ENCODE data around the gene CCNF. TPM values are rescaled to one million over a fixed set of nuclear protein-coding genes. Genes with fewer than 3 reads are reported as not detected.

Gene CCNF
- total RNA-seq, 1 donor from 2014 or later, result 3.7 TPM

DNA sequence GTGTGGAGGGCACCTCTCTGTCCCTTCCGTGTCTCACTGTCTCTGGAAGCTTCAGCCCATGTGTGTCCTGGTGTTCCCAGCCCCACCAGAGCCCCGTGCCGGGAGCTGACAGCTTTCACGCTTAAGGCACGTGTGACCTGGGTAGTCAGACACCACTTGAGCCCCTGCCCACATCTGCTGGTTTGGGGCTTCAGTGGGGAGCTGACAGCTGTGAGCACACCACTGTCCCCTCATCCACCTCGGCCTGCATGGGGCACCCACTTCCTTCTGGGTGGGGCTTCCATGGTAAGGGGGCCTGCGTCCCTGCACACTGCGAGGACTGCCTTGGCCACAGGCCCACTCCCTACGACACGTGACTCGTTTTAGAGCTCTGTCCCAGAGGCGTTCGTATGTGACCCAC lies 28.0 kb downstream of the CCNF start:
- DNase-seq (ENCODE audit: low spot score), result no peak

DNA sequence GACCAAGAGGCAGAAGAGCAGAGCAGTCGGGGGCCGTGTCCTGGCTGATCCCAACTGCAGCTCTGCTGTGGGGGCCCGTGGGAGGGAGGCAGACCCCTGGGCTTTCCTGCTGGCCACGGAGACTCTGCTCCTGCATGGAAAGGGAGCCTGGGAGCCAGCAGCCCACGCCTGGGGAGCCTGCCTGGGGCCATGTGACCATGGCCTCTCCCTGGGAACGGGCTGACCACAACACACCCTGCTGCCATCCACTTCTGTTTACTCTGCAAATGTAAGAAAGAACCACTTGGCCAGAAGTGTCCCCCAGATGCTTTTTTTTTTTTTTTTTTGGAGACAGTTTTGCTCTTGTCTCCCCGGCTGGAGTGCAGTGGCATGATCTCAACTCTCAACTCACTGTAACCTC lies 28.7 kb downstream of the CCNF start:
- no peak for DNase-seq (ENCODE audit: low spot score)

DNA sequence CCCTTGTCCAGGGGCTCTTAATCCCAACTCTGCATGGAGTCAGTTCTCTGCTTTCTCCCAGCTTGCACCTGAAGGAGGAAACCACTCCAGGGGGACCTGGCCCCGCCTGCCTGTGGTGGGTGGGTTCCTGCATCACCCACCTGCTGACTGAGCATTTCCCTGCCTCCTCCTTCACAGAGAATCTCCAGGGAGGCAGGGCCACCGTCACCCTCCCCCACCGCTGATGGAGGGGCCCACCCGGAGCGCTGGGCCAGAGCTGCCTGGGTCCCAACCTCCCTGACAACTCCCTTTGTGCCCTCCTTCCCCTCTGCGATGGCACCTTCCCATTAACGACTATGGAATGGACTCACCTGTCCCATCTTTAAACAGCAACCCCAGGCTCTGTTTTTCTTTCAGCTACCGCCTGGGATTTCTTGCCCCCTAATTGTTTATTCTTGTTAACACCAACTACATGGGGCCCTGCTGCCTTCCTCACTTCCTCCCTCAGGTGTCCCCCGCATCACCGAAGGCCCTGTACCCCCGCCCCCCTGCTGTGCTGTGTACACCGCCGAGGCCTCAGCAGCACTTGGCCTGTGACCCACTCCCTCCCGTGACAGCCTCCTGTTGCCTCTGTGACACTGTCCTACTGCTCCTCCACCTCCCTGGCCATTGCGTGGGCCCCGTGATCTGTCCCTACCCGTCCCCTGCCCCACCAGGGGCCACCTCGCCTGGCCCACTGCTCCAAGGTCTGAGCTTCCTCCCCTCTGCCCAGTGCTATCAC lies 29.8 kb downstream of the CCNF start:
- DNase-seq (ENCODE audit: low spot score), result no peak

DNA sequence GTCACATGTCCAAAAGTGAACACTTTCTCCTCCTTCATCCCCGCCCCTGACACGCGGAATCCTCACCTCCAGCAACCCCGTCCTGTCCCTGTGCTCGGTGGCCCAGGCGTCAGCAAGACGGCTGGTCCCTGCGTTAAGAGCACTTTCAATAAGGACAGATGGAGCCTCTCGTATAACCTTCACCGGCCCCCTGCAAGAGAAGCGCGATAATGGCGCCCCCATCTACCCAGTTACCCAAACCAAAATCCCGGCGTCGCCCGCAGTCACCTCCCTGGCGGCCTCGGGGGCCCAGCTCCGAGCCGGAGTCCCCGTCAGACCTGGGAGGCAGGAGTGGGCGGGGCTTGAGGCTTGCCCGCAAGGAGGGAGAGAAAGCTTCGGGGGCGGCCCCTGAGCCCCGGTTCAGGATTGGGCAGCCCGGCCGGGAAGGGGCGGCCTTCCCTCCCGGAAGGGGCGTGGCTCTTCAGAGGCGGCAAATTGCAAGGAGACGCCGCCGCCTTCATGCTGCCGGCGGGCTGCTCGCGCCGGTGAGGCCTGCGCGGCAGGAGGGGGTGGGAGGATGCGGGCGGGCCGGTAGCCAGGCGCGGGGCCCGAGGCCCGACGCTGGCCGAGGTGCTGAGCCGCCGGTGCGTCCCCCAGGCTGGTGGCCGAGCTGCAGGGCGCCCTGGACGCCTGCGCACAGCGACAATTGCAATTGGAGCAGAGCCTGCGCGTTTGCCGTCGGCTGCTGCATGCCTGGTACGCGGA lies 30.6 kb downstream of the CCNF start, which contains the start of gene TEDC2:
TSS of gene TEDC2 (plus strand) at position 463 of the 744 bp plus-strand sequence. CDS start at position 499, 36 bp downstream.
- peak; percentile 95 for DNase-seq (ENCODE audit: low spot score)

DNA sequence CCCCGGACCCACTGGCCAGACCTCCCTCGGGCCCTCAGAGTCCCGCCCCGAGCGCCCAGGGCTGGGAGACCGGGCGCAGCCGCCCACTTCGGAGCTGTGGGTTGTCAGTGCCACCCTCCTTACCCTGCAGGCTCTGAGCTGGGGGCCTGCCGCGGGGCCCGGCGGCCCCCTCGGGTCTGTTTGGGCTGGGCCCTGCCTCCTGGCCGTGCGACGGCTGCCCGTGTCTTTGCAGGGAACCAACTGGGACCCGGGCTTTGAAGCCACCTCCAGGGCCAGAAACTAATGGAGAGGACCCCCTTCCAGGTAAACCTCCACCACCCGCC lies 31.1 kb downstream of the CCNF start:
- DNase-seq (ENCODE audit: low spot score), result no peak

DNA sequence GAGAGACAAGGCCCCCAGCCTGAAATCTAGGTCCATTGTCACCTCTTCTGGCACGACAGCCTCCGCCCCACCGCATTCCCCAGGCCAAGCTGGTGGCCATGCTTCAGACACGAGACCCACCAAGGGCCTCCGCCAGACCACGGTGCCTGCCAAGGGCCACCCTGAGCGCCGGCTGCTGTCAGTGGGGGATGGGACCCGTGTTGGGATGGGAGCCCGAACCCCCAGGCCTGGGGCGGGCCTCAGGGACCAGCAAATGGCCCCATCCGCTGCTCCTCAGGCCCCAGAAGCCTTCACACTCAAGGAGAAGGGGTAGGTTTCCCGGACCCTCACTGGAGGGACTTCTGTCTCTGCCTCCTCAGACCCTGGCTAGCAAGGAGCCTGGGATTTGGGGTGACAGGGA lies 31.7 kb downstream of the CCNF start:
- DNase-seq (ENCODE audit: low spot score), result no peak

DNA sequence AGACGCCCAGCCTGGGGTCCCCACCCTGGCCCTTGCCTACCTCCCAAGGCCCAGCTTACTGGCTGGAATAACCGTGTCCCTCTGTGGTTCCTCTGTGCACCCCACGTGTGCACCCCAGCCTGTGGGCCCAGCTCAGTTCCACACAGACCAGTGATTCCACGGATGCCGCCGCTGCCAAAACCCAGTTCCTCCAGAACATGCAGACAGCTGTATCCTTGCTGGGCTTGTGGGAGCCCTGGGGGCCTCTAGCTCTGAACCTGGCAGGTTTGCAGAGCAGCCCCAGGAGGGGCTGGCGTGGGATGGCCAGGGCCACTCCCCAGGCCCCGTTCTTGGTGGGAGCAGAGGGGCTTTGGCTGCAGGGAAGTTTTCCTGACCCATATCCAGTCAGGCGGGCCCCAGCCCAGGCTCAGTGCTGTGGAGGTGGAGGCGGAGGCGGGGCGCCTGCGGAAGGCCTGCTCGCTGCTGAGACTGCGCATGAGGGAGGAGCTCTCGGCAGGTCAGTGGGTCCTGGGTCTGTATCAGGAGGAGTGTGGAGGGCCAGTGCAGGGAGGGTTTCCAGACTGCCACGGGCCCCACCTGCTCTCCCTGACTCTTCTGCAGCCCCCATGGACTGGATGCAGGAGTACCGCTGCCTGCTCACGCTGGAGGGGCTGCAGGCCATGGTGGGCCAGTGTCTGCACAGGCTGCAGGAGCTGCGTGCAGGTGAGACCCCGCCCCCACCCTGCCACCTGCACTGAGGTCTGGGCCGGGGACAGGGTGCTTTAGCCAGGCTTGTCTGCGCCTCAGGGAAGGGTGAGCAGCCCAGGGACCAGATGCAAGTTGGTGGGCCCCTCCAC lies 33.0 kb downstream of the CCNF start:
- no peak for DNase-seq (ENCODE audit: low spot score)

DNA sequence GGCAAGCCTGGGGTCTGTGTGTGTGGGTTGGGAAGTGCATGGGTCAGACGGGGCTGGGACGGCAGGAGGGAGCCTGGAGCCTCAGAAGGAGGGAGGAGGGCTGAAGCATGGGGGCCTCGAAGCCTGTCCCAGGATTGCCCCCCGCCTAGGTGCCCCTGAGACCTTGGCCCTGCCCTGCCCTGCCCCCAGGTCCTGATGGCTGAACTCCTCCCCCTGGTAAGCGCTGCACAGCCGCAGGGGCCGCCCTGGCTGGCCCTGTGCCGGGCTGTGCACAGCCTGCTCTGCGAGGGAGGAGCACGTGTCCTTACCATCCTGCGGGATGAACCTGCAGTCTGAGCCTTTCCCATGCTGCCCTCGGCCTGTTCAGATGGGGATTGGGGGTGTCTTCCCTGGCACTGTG lies 35.1 kb downstream of the CCNF start:
- DNase-seq (ENCODE audit: low spot score), result no peak

DNA sequence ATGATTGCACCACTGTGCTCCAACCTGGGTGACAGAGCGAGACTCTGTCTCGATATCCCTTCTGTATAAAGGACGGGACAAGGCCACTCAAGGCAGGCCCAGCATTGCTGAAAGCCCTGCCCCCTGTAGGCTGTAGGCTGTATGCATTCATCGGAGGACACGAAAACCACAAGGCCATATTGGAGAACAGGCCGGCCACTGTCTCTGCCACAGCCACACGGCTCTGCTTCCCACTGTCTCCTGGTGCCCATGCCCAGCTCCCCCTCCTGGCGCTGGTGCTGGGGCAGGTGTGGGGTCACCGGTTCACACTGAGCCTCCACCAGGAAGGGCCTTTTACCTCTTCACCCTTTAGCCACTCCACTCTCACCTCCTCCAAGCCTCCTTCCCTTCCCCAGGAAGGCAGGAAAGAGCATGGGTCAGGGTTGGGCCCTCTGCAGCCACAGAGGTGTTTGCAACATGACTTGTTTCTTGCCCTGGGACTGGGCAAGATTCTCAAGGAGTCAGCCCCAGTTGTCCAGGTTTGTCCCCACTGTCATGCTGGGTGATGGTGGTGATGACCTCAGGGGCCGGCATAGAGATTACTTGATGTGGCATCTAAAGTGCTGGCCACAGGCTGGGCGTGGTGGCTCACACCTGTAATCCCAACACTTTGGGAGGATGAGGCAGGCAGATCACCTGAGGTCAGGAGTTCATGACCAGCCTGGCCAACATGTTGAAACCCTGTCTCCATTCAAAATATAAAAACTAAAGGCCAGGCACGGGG lies 36.6 kb downstream of the CCNF start:
- DNase-seq (ENCODE audit: low spot score), result no peak

DNA sequence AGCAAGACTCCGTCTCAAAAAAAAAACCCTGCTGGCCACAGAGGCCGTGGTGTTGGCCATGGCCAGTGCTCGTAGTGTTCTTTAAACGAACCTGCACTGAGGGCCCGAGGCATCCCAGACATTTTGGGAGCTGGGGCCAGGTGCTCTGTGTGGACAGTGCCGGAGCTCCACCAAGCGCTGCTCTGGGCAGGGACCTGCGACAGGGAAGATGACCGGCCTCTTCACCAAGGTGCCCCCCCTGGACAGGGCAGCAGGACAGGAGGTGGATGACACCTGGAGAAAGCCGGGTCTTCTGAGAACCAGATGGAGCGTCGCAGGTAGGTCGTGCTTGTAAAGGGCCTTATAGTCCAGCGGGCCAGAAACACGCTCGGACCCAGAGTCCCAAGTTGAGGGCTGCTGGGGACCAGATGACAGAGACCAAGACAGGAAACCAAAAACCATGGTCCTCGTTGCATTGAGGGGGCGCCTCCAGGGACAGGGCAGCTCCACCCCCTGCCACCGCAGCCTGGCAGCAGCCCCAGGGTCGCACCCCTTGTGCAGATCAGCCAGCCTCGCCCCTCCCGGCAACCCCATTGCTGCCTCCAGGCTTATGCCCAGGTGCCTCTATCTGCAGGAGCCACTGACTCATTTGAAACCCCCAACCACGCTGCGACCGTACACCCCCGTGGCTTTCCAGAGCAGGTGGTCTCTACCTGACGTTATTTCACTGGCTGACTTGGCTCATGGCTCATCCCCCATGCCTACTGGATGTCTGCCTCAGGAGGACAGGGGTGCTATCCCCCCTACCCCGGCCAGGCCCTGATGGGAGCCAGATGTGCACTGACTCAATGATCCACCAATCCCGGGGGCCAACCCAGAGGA lies 37.6 kb downstream of the CCNF start:
- DNase-seq (ENCODE audit: low spot score), result no peak

DNA sequence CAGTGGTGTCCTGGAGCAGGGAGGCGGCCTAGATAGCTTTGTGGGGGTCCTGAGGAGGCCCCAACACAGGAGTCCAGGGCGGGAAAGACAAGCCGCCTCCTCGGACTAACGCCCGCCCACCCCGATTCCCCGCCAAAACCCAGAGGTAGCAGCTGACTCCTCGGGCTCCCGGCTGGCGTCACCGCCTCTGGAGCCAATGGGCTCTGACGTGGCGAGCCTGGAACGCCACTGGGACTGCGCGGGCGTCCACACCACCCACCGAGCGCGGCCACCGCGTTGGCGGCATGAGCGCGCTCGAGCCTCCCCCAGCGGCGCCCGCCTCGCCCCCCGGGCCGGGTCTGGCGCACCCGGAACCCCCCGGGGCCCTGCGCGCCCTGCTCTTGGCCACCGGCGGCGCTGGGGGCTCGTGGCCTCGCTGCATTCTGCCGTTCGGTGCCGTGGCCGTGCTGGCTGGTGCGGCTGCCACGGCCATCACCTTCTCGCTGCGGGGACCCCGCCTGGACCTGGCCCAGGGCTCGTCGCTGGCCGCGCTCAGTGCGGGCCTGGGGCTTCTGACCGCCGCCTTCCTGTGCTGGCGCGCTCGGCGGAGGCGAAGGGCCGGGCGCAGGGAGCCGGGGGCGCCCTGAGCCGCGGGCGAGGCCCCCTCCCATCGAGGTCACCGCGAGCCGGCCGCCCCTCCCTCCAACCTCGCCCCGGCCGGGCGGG lies 38.4 kb downstream of the CCNF start:
- peak; percentile 71 for DNase-seq (ENCODE audit: low spot score)

DNA sequence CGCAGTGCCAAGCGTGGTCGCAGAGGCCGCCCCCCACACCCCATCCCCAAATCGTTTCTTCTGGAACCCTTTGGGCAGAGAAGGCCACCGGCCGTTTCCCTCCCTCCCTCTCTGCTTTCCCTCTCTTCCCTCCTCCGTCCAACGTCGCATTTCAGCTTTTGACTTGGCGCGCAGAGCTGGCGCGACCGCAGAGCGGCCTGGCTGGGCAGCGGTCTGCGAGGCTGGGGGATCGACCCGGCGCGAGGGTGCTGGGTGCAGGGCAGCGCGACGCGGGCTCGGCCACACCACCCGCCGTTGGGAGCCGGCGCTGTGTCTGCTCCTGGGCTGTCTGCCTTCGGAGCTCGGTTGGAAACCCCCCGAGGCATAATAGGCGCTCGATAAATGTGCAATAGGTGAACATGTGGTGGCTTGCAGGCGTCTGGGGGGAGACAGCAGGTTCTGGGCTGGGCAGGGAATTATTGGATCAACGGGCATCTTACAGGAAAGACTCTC lies 39.0 kb downstream of the CCNF start:
- DNase-seq (ENCODE audit: low spot score), result no peak

DNA sequence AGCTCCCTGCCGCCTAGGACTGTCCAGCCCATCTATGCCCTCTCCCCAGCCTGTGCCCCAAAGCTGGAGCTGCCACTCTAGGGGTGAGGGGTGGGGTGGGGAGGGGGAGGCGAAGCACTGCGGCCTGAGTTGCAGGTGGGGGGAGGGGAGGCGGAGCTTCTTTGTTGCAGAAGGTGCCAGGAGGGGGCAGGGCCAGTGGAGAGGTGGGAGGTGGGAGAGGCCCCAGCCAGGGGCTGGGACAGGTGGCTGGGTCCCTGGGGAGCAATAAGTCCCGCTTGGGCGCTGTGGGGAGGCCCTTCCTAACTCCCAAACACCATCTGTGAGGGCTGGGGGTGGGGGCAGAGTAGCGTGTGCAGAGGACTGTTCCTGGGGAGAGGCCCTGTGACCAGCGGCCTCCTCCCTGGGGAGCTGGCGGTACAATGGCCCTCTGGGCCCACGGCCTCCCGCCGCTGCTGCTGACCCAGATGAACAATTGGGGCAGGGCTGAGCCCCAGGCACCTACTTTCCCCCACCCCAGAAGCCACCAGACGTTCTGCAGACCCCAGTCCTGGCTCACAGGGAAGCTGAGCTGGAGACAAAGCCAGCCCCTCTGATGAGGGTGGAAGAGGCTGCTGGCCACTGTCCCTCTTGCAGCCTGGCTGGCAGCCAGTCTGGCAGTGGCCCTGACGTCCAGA lies 39.6 kb downstream of the CCNF start:
- DNase-seq (ENCODE audit: low spot score), result no peak

DNA sequence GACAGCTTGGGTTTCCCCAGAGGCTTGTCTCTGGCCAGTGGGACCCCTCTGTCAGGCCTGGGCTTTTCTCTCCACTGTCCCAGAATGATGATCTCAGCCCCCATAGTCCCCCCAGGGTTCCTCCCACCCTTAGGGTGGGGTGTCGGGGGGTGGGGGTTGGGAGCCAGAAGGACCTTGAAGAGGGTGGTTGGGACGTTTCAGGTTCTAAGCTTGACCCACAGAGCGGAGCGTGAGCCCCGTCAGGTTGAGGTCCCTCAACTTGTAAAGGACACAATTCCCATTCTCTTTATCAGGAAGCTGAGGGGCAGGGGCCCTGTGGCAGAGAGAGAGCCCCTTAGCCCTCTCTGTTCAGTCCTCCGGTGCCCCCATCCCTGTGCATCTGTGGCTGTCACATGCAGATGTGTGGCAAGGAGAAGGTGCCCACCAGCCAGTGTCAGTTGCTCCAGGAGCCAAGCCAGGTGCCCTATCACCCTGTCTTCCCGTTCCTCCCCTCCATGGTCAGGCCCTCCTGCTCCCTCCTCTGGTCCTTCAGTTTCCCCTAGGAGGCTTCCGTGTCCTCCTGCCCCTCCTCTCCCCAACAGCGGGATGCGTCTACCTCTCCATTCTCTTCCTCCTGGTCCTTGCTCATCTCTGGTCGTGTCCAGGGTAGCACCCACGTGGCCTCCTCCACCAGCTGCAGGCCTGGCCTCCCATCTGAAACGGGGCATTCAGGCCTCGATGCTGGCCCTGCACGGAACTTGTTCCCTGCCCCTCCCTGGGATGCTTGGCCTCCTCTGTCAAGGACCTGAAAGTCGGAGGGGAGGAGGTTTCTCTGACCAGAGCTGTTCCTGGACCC lies 40.4 kb downstream of the CCNF start:
- DNase-seq (ENCODE audit: low spot score), result no peak

DNA sequence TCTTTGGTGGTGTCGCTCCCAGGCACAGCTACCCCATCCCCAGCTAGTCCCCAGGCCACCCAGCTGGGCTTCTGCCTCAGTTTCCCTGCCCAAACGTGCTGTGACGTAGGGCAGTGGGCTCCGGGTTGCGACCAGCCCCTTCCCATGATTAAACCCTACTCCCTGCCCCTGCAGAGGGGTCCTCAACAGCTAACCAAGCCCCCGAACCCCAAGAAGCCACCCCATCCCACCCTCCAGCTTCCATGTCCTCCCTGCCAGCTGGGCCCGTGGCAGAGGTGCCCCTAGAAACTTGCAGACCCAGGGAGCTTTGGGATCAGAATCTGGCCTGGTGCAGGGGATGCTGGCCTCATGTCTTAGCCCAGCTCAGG lies 41.0 kb downstream of the CCNF start:
- no peak for DNase-seq (ENCODE audit: low spot score)

DNA sequence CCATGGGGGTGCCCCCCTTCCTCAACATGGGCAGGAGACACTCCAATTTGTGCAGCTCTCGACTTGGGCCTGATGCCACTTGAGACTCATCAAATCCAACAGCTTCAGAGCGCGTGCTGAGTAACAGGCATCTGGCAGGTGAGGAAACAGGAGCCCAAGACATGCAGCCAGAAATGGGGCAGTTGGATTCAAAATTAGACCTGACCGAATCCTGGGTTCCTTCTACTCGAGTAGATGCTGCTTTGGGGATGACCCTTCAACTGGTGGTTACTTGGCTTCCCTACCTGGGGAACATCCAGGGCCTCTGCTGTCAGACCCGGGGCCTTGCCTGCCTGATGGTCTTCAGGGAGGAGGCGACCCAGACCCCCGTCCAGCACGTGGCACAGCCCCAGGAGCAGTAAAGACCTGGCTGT lies 41.4 kb downstream of the CCNF start:
- DNase-seq (ENCODE audit: low spot score), result no peak

DNA sequence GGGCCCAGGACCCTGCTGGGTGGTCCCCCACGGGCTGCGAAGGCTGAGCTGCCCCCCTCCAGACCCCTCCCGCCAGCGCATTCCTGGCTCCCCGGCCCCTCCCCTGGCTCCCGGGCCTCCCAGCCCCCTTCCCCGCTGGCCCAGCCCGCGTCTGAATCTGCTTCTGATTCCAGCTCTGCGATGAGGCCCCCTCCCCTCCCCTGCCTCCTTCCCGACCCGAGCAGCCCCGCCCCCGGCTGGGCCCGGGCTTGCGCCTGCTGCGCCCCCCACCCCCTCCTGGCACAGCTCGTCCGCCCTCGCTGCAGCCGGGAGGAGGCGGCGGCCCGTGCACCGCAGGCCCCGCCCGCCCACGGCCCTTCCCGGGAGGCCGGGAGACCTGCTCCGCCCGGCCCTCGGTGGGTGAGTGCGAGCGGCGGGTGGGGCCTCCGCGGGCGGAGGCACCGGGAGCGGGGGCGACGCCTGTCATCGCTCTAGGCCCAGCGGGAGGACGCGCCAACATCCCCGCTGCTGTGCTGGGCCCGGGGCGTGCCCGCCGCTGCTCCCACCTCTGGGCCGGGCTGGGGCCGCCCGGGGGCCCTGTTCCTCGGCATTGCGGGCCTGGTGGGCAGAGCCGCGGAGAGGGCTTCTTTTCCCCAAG lies 41.9 kb downstream of the CCNF start, which contains the start of gene NTN3:
TSS of gene NTN3 (plus strand) at position 282 of the 637 bp plus-strand sequence. CDS start 405 bp downstream, outside the sequence.
- no peak for DNase-seq (ENCODE audit: low spot score)
